ENCODE results near the gene HOXA5.

DNA sequence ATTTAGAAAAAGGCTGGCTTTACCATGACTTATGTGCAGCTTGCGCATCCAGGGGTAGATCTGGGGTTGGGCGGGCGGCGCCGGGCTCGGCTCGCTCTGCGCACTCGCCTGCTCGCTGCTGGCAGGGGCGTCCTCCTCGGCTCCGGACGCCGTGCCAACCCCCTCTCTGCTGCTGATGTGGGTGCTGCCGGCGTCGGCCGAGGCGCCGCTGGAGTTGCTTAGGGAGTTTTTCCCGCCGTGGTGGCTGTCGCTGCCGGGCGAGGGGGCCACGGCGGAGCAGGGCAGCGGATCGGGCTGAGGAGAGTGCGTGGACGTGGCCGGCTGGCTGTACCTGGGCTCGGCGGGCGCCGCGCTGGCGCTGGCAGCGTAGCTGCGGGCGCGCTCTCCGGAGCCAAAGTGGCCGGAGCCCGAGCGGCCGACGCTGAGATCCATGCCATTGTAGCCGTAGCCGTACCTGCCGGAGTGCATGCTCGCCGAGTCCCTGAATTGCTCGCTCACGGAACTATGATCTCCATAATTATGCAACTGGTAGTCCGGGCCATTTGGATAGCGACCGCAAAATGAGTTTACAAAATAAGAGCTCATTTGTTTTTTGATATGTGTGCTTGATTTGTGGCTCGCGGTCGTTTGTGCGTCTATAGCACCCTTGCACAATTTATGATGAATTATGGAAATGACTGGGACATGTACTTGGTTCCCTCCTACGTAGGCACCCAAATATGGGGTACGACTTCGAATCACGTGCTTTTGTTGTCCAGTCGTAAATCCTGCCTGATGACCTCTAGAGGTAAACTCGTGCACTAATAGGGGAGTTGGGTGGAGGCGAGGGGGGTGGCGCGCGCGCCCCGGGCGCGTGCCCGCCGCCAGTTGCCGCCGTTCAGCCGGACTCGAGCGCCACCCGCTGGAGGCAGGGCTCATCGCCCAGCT is at the start of gene HOXA5:
- TF ChIP-seq, protein P1, sequence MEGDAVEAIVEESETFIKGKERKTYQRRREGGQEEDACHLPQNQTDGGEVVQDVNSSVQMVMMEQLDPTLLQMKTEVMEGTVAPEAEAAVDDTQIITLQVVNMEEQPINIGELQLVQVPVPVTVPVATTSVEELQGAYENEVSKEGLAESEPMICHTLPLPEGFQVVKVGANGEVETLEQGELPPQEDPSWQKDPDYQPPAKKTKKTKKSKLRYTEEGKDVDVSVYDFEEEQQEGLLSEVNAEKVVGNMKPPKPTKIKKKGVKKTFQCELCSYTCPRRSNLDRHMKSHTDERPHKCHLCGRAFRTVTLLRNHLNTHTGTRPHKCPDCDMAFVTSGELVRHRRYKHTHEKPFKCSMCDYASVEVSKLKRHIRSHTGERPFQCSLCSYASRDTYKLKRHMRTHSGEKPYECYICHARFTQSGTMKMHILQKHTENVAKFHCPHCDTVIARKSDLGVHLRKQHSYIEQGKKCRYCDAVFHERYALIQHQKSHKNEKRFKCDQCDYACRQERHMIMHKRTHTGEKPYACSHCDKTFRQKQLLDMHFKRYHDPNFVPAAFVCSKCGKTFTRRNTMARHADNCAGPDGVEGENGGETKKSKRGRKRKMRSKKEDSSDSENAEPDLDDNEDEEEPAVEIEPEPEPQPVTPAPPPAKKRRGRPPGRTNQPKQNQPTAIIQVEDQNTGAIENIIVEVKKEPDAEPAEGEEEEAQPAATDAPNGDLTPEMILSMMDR (IDR thresholded peaks at IDR 0.05; ENCODE audit: extremely low read depth in 1 of 2, insufficient read depth in 1 of 2, low read depth in 1 of 2, low read length in 2 of 2) = peak; percentile 83 to 96
- TF ChIP-seq EZH2 (IDR thresholded peaks at IDR 0.05; ENCODE audit: borderline replicate concordance, low read depth, low read length, severe bottlenecking) = no peak
- TF ChIP-seq POLR2AphosphoS5 (IDR thresholded peaks at IDR 0.05; ENCODE audit: insufficient read depth, low read depth, low read length) = peak; percentile 82
- TF ChIP-seq POLR2A (IDR thresholded peaks at IDR 0.05; ENCODE audit: low read depth, low read length) = peak; percentile 86
